ENCODE results near the gene MTHFD2L.

Gene MTHFD2L

DNA sequence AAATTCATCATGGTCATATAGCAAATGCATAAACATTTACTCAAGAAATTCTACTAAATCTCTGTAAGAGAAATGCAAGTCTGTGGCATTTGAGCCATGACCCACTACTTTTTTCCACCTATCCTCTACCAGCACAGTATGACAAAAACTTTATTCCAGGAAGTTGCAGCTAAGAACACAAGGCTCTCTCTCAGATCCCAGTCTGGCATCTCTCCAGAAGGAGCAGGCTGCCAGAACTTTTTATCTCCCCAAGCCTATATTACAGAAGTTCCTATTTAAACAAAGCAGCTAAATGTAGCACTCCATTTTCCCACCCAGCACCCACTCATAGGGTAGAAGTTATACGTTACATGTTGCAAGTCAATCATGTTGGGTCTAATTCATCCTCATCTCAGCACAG lies 101.0 kb downstream of the MTHFD2L start:
- no peak for DNase-seq

DNA sequence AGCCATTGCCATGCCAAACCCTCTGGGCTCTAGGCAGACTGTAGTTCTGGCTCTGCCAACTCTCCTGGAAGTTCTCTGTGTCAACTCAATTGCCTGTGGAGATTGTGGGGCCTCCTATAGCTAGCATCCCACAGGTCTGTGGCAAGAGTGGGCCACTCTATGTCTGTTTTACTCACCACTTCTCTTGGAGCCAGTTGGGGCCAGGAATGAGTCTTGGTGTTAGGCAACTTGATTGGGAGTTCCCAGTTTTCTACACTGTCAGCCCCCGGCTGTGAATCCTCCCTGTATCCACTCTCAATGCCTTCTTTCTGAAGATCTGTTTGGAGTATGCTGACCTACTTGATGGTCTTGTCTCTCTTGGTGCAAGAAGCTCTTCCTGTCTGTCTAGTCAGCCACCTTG lies 102.1 kb downstream of the MTHFD2L start:
- no peak for DNase-seq

DNA sequence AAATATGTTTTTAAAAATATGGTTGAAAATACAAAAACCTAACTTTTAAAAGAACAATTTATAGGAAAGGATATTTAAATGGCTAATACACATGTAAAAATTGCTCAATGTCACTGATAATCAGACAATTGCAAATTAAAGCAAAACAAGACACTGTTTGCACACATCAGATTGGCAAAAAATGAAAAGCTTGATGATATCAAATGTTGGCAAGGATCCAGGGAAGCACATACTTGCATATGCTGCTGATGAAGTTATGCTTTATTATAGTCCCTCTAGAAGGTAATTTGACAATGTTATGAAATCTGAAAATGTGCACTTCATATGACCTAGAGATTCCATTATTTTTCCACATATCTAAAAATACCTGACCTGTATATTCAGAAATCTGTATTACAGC lies 104.6 kb downstream of the MTHFD2L start:
- no peak for DNase-seq

DNA sequence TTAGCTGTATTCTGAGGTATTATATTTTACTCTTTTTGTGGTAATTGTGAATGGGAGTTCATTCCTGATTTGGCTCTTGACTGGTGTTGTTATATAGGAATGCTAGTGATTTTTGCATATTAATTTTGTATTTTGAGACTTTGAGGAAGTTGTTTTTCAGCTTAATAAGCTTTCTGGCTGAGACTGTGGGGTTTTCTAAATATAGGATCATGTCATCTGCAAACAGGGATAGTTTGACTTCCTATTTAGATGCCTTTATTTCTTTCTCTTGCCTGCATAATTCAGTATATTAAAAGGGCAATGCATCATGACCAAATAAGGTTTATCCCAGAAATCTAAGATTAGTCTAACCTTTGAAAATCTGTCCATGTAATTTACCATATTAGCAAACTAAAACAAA lies 105.6 kb downstream of the MTHFD2L start:
- DNase-seq: no peak

DNA sequence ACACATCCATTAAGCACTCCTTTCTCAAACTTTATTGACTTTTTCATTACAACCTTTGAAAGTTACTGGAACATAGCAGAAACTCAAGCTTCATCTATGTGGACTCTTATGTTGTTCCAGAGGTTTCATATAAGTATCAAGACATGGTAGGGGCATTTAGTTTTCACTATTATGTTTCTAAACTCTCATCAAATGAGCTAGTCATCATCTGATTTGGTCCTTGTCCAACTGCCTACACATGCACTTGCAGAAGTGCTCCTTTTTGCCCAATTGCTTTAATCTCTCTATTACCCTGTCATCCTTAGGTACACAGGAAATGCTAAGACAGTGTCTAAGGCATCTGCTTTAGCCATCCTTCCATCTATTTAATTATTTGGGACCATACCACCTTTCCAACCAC lies 108.2 kb downstream of the MTHFD2L start:
- DNase-seq: no peak

DNA sequence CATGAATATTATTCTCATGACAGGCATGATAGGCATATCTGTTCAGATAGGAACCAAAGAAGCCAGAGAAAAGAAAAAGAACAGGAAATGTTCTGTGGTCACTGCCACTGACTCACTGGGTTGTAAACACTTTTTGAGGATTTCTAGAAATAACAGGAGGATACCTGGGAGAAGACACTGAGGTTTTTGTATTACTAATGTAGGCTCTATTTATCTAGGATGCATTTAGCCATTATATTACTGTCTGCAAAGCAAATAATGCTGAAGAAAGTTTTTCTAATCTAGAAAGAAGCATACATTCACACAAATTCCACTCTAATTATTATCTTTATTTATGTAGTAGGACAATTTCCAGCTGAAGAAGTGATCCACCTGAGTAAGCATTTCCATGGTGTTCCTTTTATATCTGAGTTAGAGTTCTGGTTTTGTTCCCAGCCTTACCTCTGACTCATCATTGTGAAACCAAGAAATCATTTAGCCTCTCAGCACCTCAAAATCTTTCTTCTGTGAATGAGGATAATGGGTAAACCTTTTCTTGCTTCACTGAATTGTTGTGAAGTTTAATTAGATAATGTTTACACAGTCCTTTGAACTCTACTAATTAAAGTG lies 110.2 kb downstream of the MTHFD2L start:
- no peak for DNase-seq

DNA sequence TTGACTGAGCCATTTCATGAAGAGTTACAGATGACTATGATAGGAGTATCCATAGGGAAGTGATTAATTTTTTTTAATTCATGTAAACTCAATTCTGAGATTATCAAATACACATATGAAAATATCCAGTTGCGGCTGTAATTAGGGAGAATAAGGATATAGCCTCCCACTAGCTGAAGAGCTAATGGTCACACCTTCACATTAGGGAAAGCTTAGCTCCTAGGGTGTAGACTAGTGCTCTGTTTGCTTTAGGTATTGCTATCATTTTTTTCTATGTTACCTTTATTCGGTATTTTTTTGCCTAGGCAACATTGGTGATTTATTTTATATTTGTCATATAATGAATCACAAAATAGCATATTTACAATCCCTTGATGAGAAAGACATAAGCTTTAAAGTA lies 110.7 kb downstream of the MTHFD2L start:
- DNase-seq: no peak

DNA sequence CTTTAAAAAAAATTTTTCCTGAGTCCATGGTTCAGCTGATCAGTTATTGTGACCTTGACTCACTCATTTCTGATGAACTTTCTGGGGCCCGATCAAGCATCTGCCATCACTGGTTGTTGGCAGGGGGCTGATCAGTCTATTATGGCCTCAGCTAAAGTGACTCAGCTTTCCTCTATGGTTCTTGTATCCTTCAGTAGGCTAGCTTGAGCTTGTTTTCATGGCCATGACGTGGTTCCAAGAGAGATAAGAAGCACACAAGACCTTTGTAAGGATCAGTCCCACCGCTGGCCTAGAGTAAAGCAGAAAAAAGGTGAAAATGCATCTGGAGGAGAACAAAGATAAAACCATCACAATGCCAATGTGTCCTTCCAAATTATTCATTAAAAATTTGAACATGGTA lies 120.6 kb downstream of the MTHFD2L start:
- DNase-seq: no peak

DNA sequence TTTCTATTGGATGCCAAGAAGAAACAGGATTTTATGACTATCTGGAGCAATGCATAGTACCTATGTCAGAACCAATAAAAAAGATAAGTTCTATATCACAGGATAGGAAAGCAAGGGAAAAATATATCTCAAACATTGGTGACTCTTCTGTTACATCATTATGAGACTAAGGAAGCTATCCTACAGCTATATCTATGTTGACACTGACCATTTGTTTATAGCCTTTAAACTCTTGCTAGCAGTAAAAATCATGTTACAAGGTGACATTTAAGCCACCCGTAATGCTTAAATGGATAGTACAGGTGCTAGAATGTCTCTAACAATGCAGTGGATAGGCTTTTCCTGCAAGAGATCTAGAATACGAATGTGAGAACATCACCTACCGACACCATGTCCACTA lies 121.8 kb downstream of the MTHFD2L start:
- DNase-seq: no peak

DNA sequence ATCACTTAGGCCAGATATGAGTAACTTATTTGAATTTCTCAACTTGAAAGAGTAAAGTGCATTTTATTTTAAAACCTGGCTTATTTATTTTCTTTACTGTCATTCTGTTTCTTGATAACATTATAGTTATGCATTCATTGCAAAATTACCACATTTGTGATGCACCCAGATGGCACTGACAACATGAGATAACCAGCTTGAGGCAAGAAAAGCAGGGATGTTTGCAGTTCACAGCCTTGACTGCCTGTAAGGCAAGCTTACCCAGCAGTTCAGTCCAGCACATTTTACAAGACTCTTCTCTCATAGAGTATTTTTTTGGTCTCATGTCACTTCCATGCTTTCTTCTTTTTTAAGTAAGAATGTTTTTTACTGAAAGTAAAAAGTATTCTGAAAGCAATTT lies 125.0 kb downstream of the MTHFD2L start:
- no peak for DNase-seq

DNA sequence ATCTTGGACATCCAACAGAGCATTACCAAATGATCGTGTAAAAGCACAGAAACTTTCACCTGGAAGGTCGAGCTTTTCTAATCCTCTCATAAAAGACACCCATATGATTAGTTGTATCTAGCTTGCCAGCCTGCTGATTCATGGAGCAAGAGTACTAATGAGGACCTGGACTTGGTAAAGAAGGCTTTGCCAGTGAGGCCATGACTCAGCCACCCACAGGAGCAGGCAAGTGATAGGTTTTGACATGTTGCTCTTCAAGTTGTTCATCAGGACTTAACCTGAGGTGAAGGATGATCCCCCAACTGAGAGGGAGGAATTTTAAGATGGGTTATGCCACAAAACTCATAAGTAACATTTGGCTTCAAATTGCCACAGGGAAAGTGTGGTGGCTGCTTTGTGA lies 125.7 kb downstream of the MTHFD2L start:
- DNase-seq: no peak

DNA sequence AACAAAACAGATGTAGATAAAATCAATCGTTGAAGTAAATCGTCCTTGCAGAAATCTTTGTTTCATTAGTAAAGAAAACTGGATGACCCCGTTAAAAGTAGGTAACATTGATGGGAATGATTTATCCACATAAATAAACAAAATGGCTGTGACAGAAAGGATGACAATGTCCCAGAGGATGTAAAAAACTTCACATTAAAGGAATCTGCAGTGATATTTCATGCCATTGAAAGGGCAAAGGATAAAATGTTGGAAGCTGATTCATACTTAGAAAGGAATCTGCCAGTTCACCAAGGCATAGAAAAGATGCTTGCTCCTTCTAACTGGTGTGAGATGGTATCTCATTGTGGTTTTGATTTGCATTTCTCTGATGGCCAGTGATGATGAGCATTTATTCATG lies 126.1 kb downstream of the MTHFD2L start:
- DNase-seq: no peak

DNA sequence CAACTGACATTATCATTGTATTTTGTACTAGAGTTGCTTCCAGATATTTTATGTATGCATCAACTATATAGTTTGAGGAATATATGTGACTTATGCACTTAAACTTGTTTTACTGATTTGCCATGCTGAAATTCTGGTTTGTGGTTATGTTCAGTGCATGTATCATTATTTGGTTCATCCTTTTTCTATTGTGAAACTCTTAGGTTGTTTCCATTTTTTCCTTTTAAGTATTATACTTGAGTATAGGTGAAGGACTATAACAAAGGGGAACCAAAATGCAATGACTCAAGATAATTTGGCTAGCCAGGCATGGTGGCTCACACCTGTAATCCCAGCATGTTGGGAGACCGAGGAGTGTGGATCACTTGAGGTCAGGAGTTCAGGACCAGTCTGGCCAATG lies 129.2 kb downstream of the MTHFD2L start:
- no peak for DNase-seq

DNA sequence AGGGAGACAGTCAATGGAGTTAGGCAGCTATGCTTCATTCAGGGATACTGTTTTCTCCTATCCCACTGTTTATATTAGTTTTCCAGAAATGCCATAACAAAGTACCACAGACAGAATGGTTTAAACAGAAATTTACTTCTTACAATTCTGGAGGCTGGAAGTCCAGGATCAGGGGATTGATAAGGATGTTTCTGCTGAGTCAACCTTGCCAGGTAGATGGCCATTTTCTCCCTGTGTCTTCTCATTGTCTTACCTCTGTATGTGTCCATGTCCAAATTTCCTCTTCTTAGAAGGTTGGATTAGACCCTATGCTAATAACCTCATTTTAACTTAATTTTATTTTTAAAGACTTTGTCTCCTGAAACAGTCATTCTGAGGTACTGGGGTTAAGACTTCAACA lies 129.9 kb downstream of the MTHFD2L start:
- no peak for DNase-seq

DNA sequence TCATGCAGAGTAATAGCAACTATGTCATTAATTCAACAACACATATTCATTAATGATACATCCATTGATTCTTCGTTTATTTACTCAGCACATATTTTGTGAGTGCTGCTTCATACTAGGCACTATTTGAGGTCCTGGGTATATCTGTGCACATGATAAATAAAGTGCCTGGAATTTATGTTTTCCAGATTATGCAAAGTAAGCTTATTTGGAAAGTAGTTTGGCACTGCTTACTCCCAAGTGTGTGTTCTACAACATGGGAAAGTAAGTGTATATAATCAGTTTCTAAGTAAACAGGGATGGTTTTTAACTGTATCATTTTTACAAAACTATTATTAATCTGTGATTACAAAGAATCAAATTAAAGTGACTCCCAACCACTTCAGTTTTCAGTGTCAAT lies 133.6 kb downstream of the MTHFD2L start:
- no peak for DNase-seq

DNA sequence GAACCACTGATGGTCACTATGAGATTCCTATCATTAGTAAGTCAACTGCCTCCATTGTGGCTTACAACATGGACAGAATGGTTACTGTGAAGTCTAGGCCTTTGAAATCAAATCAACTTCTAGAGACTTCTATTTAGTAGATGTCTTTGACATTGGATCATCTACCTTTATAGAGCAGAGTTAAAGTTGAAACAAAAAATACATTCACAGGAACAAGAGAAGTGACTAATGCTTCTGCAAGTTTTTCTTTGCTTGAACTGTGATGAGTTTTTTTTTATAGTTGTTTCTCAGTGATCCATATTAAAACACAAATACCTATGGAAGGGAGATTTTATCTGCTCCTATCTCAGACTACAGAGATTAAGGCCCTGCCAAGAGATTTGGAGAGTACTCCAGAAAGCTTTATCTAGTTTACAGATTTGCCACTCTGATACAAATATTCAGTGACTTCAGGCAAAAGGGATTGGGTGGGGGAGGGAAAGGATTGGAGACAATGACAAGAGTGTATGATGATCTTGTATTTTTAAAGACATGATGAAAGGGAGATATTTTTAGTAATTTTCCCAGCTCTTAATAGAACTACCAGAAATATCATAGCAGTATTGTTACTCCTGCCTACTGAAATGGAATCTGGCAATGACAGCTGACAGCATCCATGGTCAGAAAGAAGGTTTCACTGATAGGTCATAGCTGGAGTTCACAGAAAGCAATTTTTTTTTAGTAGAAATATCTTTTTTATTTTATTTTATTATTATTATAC lies 134.4 kb downstream of the MTHFD2L start:
- no peak for DNase-seq

DNA sequence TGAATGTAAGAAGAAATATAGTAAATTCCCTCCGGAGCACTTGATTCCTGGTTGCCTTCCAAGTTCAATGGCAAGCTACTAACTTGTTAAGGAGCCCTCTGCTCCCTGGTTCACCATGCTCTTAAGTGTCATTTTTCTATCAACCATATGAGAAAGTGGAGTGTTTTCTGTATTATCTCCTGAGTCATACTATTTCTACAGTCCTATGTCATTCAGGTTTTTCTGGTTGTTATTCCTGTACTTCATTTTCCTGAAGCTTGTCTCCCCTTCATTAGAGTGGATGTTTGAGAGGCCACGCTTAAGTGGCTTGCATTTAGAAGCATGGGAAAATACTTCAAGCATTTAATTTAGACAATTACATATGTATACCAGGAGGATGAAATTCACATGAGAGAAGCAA lies 135.6 kb downstream of the MTHFD2L start:
- no peak for DNase-seq

DNA sequence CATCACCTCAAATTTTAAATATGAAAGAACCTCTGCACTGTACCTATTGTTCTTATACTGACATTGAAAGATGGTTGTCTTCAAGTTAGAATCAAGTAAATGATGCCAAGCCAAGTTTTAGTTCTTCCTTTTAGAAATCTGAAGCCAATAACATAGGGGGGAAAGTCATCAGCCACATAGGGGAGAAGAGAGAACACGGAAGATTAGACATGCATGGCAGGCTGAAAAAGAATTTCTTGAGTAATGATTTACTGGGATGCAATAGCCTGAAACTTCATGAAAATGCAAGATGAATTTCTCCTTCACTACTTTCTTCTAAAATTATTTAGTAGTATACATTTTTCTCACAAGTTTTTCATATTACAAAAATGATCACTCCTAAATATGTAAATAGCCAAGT lies 136.8 kb downstream of the MTHFD2L start:
- no peak for DNase-seq

DNA sequence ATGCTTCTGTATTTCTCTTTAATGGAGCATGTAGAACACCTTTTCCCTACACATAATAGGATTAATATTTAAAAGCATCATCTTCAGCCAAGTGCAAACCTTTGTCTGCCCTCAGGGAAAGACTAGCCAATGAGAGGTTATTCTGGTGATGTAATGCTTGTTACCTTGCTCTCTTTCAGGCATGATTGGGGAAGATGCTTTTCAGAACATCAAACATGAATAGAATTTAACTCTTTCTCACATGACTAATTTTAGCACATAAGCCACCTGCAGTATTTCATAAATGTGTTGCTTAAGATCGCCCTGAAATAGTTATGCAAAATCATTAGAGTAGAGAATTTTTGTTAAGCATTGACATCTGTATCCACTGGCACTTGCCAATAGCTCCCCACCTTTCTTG lies 139.6 kb downstream of the MTHFD2L start:
- no peak for DNase-seq

DNA sequence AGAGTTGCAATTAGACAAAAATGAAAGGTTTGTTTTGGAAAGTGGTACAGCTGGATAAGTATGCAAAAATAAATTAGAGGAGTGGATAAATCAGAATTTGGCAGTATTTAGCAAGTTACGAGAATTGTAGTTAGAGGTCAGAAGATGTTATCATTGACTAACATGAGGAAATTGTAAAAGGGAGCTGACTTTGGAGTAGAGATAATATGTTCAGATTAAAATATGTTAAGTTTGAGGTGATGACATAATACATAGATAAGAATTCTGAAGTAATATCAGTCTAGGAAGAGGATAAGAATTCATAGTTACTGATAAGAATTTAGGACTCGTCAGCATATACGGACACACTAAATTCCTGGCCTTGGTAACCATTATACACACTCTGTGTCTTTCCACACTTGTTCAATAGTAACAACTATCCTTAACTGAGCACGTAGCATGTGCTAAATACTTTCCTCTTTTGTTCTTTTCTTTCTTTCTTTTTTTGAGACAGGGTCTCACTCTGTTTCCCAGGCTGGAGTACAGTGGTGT lies 146.2 kb downstream of the MTHFD2L start:
- DNase-seq: no peak

DNA sequence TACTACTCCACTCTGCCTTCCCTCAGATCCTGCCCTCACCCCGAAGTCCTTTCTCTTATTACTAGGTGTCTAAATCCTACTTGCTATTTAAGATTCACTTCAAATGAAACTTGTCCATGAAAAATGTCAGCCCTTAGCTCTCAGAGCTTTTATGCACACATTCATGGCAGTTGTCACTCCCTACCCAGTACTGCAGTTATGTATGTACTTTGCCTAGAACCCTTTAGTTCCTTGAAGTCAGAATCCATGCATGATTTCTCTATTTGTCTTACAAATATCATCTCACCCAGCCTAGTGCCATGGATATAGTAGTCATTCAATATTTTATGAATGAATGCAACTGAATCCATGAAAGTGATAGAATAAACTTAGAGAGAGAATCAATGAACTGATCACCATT lies 147.1 kb downstream of the MTHFD2L start:
- DNase-seq: no peak

DNA sequence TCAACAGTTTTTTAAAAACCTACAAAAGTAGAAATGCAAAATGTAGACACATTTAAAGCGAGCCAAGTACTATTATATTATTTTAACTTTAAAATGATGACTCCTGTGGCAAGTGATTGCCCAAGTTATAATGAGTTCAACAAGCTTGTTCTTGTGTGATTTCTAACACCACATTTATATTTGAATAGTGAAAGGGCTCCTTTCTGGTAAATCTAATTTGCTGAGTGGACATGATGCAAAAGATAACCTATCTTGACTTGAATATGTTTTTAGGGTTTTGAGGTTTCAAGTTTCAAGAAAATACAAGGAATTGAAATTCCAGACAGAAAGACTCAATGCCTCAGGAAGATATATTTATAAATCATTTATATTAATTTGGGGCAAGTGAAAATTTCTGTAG lies 149.3 kb downstream of the MTHFD2L start:
- no peak for DNase-seq

DNA sequence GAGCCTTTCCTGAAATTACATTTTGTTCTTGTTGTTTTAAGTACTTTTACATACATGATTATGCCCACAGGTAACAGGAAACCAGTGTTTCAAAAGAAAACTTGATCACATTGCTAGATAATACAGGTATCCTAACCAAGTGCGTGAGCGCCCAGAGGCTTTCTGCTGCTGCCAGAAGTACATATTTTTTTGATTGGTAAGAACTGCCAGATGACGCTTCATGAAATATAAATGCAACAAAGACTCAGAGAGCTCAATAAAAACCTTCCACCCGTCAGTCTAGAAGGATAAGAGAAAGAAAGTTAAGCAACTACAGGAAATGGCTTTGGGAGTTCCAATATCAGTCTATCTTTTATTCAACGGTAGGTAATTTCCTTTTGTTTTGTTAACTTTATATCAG lies 150.3 kb downstream of the MTHFD2L start, which contains the start of gene EPGN:
Gene EPGN, plus strand, starts transcription at position 256 of the 400 bp plus-strand sequence. Its CDS starts 64 bp downstream, at position 320.
- DNase-seq: no peak

DNA sequence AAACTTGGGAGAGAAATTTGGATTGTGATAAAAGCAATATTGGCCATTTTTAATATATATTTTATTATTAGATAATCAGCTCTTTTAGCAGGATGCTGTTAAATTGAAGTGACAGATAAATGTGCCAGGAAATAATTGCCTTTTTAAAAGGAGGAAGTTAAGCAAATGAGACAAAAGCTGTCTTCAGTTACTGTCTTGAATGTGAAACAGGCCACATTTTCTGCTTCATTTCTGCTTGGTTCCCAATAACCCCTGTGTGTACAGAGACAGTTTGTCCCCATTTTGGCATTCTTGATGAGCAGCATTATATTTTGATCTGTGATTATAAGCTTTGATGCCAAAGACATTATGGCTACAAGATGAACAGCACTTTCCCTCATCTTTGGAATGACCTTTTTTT lies 151.3 kb downstream of the MTHFD2L start:
- no peak for DNase-seq
